Caco-2 (cell line): ENCODE measurements around the gene HELZ. TPM values are rescaled to one million over a fixed set of nuclear protein-coding genes. Genes with fewer than 3 reads are reported as not detected.
"Not testable (repeated sequence)": the region's sequence is repeated elsewhere in the genome, so short reads cannot be mapped to it uniquely, and the experiment has no call there.

Source experiments
- BruUV-seq: library from RNA; stranded (reverse); fragments of 400-500 nt; replicated peaks from 2 replicates; lab custom pipeline; 2021; lab: Mats Ljungman, UMichigan
- CTCF ChIA-PET: fragments of 300-600 bp; sonication (Branson Sonifier 250); formaldehyde crosslinking; loops from one replicate; lab custom pipeline; 2022; ENCODE audit warnings: antibody characterized with exemption; lab: Charles Lee
- POLR2A ChIA-PET: fragments of 300-600 bp; sonication (Branson Sonifier 250); formaldehyde crosslinking; loops from one replicate; lab custom pipeline; 2022; ENCODE audit warnings: antibody characterized with exemption; lab: Charles Lee
- DNase-seq, 2 experiments: peaks; one replicate each; pipeline versions ENCODE4 v3.0.0 to v3.0.0-alpha.2; 2020 to 2022
- H3K27me3 ChIP-seq: replicated peaks from 2 replicates; pipeline ENCODE4 v1.6.0; 2011; ENCODE audit warnings: low read length; ENCODE audit not compliant: control insufficient read depth, insufficient read depth
- H3K36me3 ChIP-seq: 2 replicates; pipeline ENCODE4 v1.5.1; 2011; ENCODE audit warnings: low read length; ENCODE audit not compliant: control insufficient read depth, insufficient read depth
- H3K4me1 ChIP-seq: fragments of 250-450 bp; sonication (Bioruptor Pico); 2 replicates; pipeline ENCODE4 v1.5.1; 2020; ENCODE audit warnings: mild to moderate bottlenecking
- H3K4me3 ChIP-seq: 2 replicates; pipeline ENCODE4 v1.5.1; 2011; ENCODE audit warnings: low read depth, mild to moderate bottlenecking, control low read depth, low read length
- H3K9me3 ChIP-seq: fragments of 250-450 bp; sonication (Bioruptor Pico); 2 replicates; pipeline ENCODE4 v1.5.1; 2020; ENCODE audit warnings: mild to moderate bottlenecking, moderate library complexity
- H3K27ac Mint-ChIP-seq: one replicate; pipeline ENCODE4 v1.8.0; 2022; ENCODE audit warnings: mixed read lengths; ENCODE audit not compliant: unreplicated experiment
- H3K27me3 Mint-ChIP-seq: one replicate; pipeline ENCODE4 v1.8.0; 2022; ENCODE audit warnings: mixed read lengths; ENCODE audit not compliant: insufficient read depth, unreplicated experiment
- H3K36me3 Mint-ChIP-seq: one replicate; pipeline ENCODE4 v1.8.0; 2022; ENCODE audit warnings: mild to moderate bottlenecking, mixed read lengths; ENCODE audit not compliant: insufficient read depth, unreplicated experiment
- H3K4me1 Mint-ChIP-seq: one replicate; pipeline ENCODE4 v1.8.0; 2022; ENCODE audit warnings: low read depth, mixed read lengths; ENCODE audit not compliant: unreplicated experiment
- H3K4me3 Mint-ChIP-seq: one replicate; pipeline ENCODE4 v1.8.0; 2022; ENCODE audit warnings: mild to moderate bottlenecking, moderate library complexity, mixed read lengths; ENCODE audit not compliant: unreplicated experiment
- H3K9me3 Mint-ChIP-seq: one replicate; pipeline ENCODE4 v1.8.0; 2022; ENCODE audit warnings: mixed read lengths; ENCODE audit not compliant: unreplicated experiment
- intact Hi-C: fragments of 100-400 bp; cut with micrococcal nuclease; formaldehyde crosslinking; loops from one replicate; pipeline ENCODE4 v1.10.0; 2022; ENCODE audit not compliant: unreplicated experiment
- total RNA-seq: library from RNA; stranded (reverse); gene quantifications from 2 replicates; pipeline ENCODE4 v1.2.3, GENCODE V29; 2022
- TF ChIP-seq, protein P1 (sequence below), 2 experiments: fragments of 200-600 bp in 1 of 2; IDR thresholded peaks; 1 replicate in 1 of 2; 2 replicates in 1 of 2; pipeline versions ENCODE4 v1.5.1 to v1.8.0; 2011 to 2022; ENCODE audit warnings: antibody characterized with exemption in 1 of 2, control low read depth in 1 of 2, inconsistent platforms in 1 of 2, low read depth in 1 of 2, low read length in 1 of 2, mild to moderate bottlenecking in 1 of 2, moderate library complexity in 1 of 2; ENCODE audit not compliant: insufficient read depth in 1 of 2, severe bottlenecking in 1 of 2, unreplicated experiment in 1 of 2

The HELZ gene
- total RNA-seq, 1 experiment from 2014 or later: 63.8 TPM

- no peak overlapping the region for H3K4me3 Mint-ChIP-seq
- intact Hi-C loops: no loop called here
- no peaks in the 10 kb centered on the region for H3K27me3 ChIP-seq
- H3K27me3 Mint-ChIP-seq: no peaks in the 10 kb centered on the region
- BruUV-seq: no TSS peak
- H3K4me3 ChIP-seq: no peak overlapping the region
- ChIA-PET CTCF (interaction anchor here (0.6 to 0.7 kb wide), 2 partner anchors 18 to 84 kb away, joined by 4 to 11 read pairs; no protein-coding TSS in a partner anchor), POLR2A (interaction anchor here (0.6 kb wide), 1 partner anchor 10 kb away, joined by 11 read pairs; no protein-coding TSS in a partner anchor)
- H3K27ac Mint-ChIP-seq: no peak overlapping the region
- no peaks in the 10 kb centered on the region for H3K9me3 ChIP-seq
- no peaks in the 10 kb centered on the region for H3K9me3 Mint-ChIP-seq
- peaks cover 11% of the 10 kb centered on the region for H3K4me1 ChIP-seq
- no peaks in the 10 kb centered on the region for H3K36me3 ChIP-seq
- TF ChIP-seq, protein P1, sequence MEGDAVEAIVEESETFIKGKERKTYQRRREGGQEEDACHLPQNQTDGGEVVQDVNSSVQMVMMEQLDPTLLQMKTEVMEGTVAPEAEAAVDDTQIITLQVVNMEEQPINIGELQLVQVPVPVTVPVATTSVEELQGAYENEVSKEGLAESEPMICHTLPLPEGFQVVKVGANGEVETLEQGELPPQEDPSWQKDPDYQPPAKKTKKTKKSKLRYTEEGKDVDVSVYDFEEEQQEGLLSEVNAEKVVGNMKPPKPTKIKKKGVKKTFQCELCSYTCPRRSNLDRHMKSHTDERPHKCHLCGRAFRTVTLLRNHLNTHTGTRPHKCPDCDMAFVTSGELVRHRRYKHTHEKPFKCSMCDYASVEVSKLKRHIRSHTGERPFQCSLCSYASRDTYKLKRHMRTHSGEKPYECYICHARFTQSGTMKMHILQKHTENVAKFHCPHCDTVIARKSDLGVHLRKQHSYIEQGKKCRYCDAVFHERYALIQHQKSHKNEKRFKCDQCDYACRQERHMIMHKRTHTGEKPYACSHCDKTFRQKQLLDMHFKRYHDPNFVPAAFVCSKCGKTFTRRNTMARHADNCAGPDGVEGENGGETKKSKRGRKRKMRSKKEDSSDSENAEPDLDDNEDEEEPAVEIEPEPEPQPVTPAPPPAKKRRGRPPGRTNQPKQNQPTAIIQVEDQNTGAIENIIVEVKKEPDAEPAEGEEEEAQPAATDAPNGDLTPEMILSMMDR (IDR thresholded peaks at IDR 0.05; ENCODE audit: insufficient read depth in 1 of 2, low read depth in 1 of 2, low read length in 1 of 2, severe bottlenecking in 1 of 2, unreplicated experiment in 1 of 2): no peak
- peak in 1 of 2 experiments; percentile 10 for DNase-seq
- peaks cover 5% of the 10 kb centered on the region for H3K36me3 Mint-ChIP-seq
- peaks cover 7% of the 10 kb centered on the region for H3K4me1 Mint-ChIP-seq
These were observed 45.8 kb upstream of the HELZ start for GRCh38 chr17:67290711-67291291.

GRCh38 chr17:67290244-67290643 lies 45.2 kb upstream of the HELZ start:
- no peak overlapping the region for H3K27ac Mint-ChIP-seq
- Histone ChIP-seq H3K27me3 (no peaks in the 10 kb centered on the region), H3K4me3 (no peak overlapping the region), H3K36me3 (no peaks in the 10 kb centered on the region), H3K4me1 (peaks cover 16% of the 10 kb centered on the region), H3K9me3 (no peaks in the 10 kb centered on the region)
- H3K27me3 Mint-ChIP-seq: no peaks in the 10 kb centered on the region
- H3K36me3 Mint-ChIP-seq: peaks cover 5% of the 10 kb centered on the region
- CTCF ChIA-PET: no interaction called here
- no peak for DNase-seq
- no peak overlapping the region for H3K4me3 Mint-ChIP-seq
- no TSS peak for BruUV-seq
- TF ChIP-seq, protein P1 (IDR thresholded peaks at IDR 0.05; ENCODE audit: insufficient read depth in 1 of 2, low read depth in 1 of 2, low read length in 1 of 2, severe bottlenecking in 1 of 2, unreplicated experiment in 1 of 2): no peak
- H3K4me1 Mint-ChIP-seq: peaks cover 7% of the 10 kb centered on the region
- POLR2A ChIA-PET: no interaction called here
- intact Hi-C loops: no loop called here
- no peaks in the 10 kb centered on the region for H3K9me3 Mint-ChIP-seq

- H3K36me3 Mint-ChIP-seq: peaks cover 5% of the 10 kb centered on the region
These were observed 44.3 kb upstream of the HELZ start for GRCh38 chr17:67289181-67289876.

DNA sequence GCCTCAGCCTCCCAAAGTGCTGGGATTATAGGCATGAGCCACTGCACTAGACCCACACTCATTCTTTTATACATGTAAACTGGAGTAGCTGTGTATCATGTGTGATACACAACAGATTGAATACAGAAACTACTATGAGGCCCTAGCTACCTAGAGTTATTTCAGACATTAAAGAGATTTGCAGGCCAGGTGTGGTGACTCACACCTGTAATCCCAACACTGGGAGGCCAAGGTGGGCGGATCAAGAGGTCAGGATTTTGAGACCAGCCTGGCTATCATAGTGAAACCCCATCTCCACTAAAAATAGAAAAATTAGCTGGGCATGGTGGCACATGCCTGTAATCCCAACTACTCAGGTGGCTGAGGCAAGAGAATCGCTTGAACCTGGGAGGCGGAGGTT lies 41.8 kb upstream of the HELZ start:
- H3K27me3 ChIP-seq, intact Hi-C loops, H3K9me3 Mint-ChIP-seq, CTCF ChIA-PET, H3K36me3 Mint-ChIP-seq, H3K36me3 ChIP-seq, H3K4me3 Mint-ChIP-seq, H3K4me3 ChIP-seq, BruUV-seq, H3K9me3 ChIP-seq, H3K27me3 Mint-ChIP-seq, H3K27ac Mint-ChIP-seq, DNase-seq, H3K4me1 Mint-ChIP-seq: not testable (repeated sequence)
- POLR2A ChIA-PET: interaction anchor here (0.7 kb wide), 1 partner anchor 143 kb away, joined by 9 read pairs; no protein-coding TSS in a partner anchor
- H3K4me1 ChIP-seq: peaks cover 17% of the 10 kb centered on the region

More at GRCh38 chr17:67289181-67289876, 44.3 kb upstream of the HELZ start:
- Mint-ChIP-seq H3K9me3 (no peaks in the 10 kb centered on the region), H3K4me3 (no peak overlapping the region), H3K27me3 (no peaks in the 10 kb centered on the region), H3K4me1 (peaks cover 7% of the 10 kb centered on the region), H3K27ac (no peak overlapping the region)
- no peak for DNase-seq
- Histone ChIP-seq H3K9me3 (no peaks in the 10 kb centered on the region), H3K27me3 (no peaks in the 10 kb centered on the region), H3K4me3 (no peak overlapping the region), H3K4me1 (peaks cover 17% of the 10 kb centered on the region), H3K36me3 (no peaks in the 10 kb centered on the region)
- BruUV-seq: no TSS peak
- TF ChIP-seq, protein P1 (IDR thresholded peaks at IDR 0.05; ENCODE audit: insufficient read depth in 1 of 2, low read depth in 1 of 2, low read length in 1 of 2, severe bottlenecking in 1 of 2, unreplicated experiment in 1 of 2): no peak
- intact Hi-C loops: no loop called here
- CTCF ChIA-PET: interaction anchor here (0.7 kb wide), 1 partner anchor 345 kb away, joined by 4 read pairs; no protein-coding TSS in a partner anchor
- POLR2A ChIA-PET: interaction anchor here (0.6 kb wide), 1 partner anchor 208 kb away, joined by 6 read pairs; no protein-coding TSS in a partner anchor
